Endothelial cell of umbilical vein (primary cell): ENCODE data around the gene ANKS1B. TPM values are rescaled to one million over a fixed set of nuclear protein-coding genes. Genes with fewer than 3 reads are reported as not detected.

ENCODE experiments used
- BruUV-seq: library from RNA; stranded (reverse); fragments of 400-500 nt; replicated peaks from 2 replicates; lab custom pipeline; 2021; lab: Mats Ljungman, UMichigan
- CTCF ChIA-PET: fragments of 300-600, 350-600 bp; sonication (Branson Sonifier 250); formaldehyde crosslinking; loops from one replicate; lab custom pipeline; 2021; ENCODE audit warnings: antibody characterized with exemption, inconsistent platforms; lab: Charles Lee
- POLR2A ChIA-PET: fragments of 300-600, 350-600 bp; sonication (Branson Sonifier 250); formaldehyde crosslinking; loops from one replicate; lab custom pipeline; 2021; ENCODE audit warnings: antibody characterized with exemption, inconsistent platforms; lab: Charles Lee
- DNase-seq: peaks from one replicate; pipeline ENCODE4 v3.0.0-alpha.2; 2011; ENCODE audit warnings: low read depth, low spot score
- FAIRE-seq: peaks from 2 replicates; lab custom pipeline; 2011; peaks lifted over from hg19 to GRCh38; lab: Jason Lieb, UNC
- H2AFZ ChIP-seq: 2 replicates; pipeline ENCODE4 v1.6.0; 2012; ENCODE audit warnings: low read depth, low read length, control low read depth, inconsistent platforms
- H3K27ac ChIP-seq: 2 replicates; pipeline ENCODE4 v1.5.1; 2011; ENCODE audit warnings: low read depth, mild to moderate bottlenecking, control low read depth, low read length, moderate library complexity; ENCODE audit not compliant: insufficient read depth
- H3K27me3 ChIP-seq, 2 experiments: 2 replicates each; pipeline versions ENCODE4 v1.6.0 to v1.6.1; 2011; ENCODE audit warnings: low read length in 2 of 2, mixed read lengths in 1 of 2; ENCODE audit not compliant: control insufficient read depth in 2 of 2, insufficient read depth in 2 of 2
- H3K36me3 ChIP-seq, 2 experiments: 2 replicates in 1 of 2; 3 replicates in 1 of 2; pipeline ENCODE4 v1.5.1; 2011; ENCODE audit warnings: low read length in 2 of 2, mild to moderate bottlenecking in 1 of 2, moderate library complexity in 1 of 2; ENCODE audit not compliant: control insufficient read depth in 2 of 2, insufficient read depth in 2 of 2; ENCODE audit errors: extremely low read depth in 1 of 2
- H3K4me1 ChIP-seq: 3 replicates; pipeline ENCODE4 v1.5.1; 2011; ENCODE audit warnings: mild to moderate bottlenecking, low read length; ENCODE audit not compliant: control insufficient read depth, insufficient read depth; ENCODE audit errors: extremely low read depth
- H3K4me2 ChIP-seq: 2 replicates; pipeline ENCODE4 v1.6.1; 2011; ENCODE audit warnings: low read length, control low read depth, mixed read lengths; ENCODE audit not compliant: insufficient read depth
- H3K4me3 ChIP-seq, 3 experiments: fragments of 200-600 bp in 1 of 3; sonication (generic), shearing (Covaris generic) in 1 of 3; replicated peaks in 1 of 3; 2 replicates each; pipeline ENCODE4 v1.5.1; 2011 to 2016; ENCODE audit warnings: control low read depth in 3 of 3, low read length in 3 of 3, mild to moderate bottlenecking in 2 of 3, inconsistent platforms in 1 of 3, low read depth in 1 of 3, moderate library complexity in 1 of 3; ENCODE audit not compliant: insufficient read depth in 1 of 3
- H3K79me2 ChIP-seq: 2 replicates; pipeline ENCODE4 v1.6.0; 2012; ENCODE audit warnings: low read length, inconsistent platforms; ENCODE audit not compliant: control insufficient read depth, insufficient read depth
- H3K9ac ChIP-seq: replicated peaks from 2 replicates; pipeline ENCODE3; 2011; ENCODE audit warnings: low read length, control low read depth; ENCODE audit not compliant: insufficient read depth; ENCODE audit errors: extremely low read depth
- H3K9me1 ChIP-seq: replicated peaks from 3 replicates; pipeline ENCODE4 v1.6.0; 2011; ENCODE audit warnings: mild to moderate bottlenecking, low read length; ENCODE audit not compliant: control insufficient read depth, insufficient read depth; ENCODE audit errors: extremely low read depth
- H3K9me3 ChIP-seq: replicated peaks from 2 replicates; pipeline ENCODE4 v1.5.1; 2012; ENCODE audit warnings: low read length, inconsistent platforms; ENCODE audit not compliant: control insufficient read depth, insufficient read depth
- H4K20me1 ChIP-seq: replicated peaks from 2 replicates; pipeline ENCODE3; 2011; ENCODE audit warnings: mild to moderate bottlenecking, low read length; ENCODE audit not compliant: control insufficient read depth, insufficient read depth; ENCODE audit errors: extremely low read depth
- EZH2 ChIP-seq: IDR thresholded peaks from 2 replicates; pipeline ENCODE4 v1.6.1; 2012; ENCODE audit warnings: borderline replicate concordance, low read depth, mild to moderate bottlenecking, moderate library complexity, low read length, inconsistent platforms; ENCODE audit not compliant: severe bottlenecking
- FOS ChIP-seq: IDR thresholded peaks from 2 replicates; pipeline ENCODE4 v1.6.1; 2011; ENCODE audit warnings: mild to moderate bottlenecking, low read length, moderate library complexity, borderline replicate concordance; ENCODE audit not compliant: insufficient read depth
- GATA2 ChIP-seq: IDR thresholded peaks from 2 replicates; pipeline ENCODE4 v1.7.0; 2011; ENCODE audit warnings: low read depth, mild to moderate bottlenecking, moderate library complexity, mixed read lengths, low read length; ENCODE audit not compliant: insufficient read length, insufficient read depth
- JUN ChIP-seq: IDR thresholded peaks from 2 replicates; pipeline ENCODE4 v1.6.1; 2011; ENCODE audit warnings: borderline replicate concordance, low read depth; ENCODE audit not compliant: insufficient read length, insufficient read depth
- MYC ChIP-seq: IDR thresholded peaks from one replicate; pipeline ENCODE4 v1.6.1; 2011; ENCODE audit warnings: mild to moderate bottlenecking, low read depth, low read length
- POLR2A ChIP-seq: IDR thresholded peaks from 2 replicates; pipeline ENCODE4 v1.6.1; 2012; ENCODE audit warnings: low read depth, mild to moderate bottlenecking, control low read depth, low read length
- POLR2AphosphoS5 ChIP-seq: IDR thresholded peaks from 2 replicates; pipeline ENCODE4 v1.6.1; 2012; ENCODE audit warnings: low read depth, mild to moderate bottlenecking, control low read depth, low read length, moderate library complexity; ENCODE audit not compliant: insufficient read depth
- dilution Hi-C: fragments of 300-500 bp; cut with MboI; formaldehyde crosslinking; loops from one replicate; pipeline ENCODE4 v1.15.0; 2019; ENCODE audit warnings: low sequenced_read_pairs; ENCODE audit not compliant: extremely low pct_ligation_motif_present
- intact Hi-C: fragments of 100-400 bp; cut with micrococcal nuclease; formaldehyde crosslinking; loops from one replicate; pipeline ENCODE4 v1.10.0; 2022
- polyA plus RNA-seq, 4 experiments: library from polyadenylated mRNA; depleted of rRNA in 3 of 4; stranded (reverse) in 3 of 4; unstranded in 1 of 4; fragments of >200 nt; gene quantifications; 2 replicates each; pipeline versions ENCODE4 v1.2.1 to v1.2.3, GENCODE V29; 2011 to 2012; ENCODE audit warnings: missing spikeins in 1 of 4
- total RNA-seq: library from RNA; stranded (reverse); gene quantifications from 2 replicates; pipeline ENCODE4 v1.2.3, GENCODE V29; 2021
- TF ChIP-seq, protein P1 (sequence below), 2 donors: IDR thresholded peaks; 1 replicate in 1 of 2; 2 replicates in 1 of 2; pipeline ENCODE4 v1.5.1; 2011; ENCODE audit warnings: low read length in 2 of 2, mild to moderate bottlenecking in 2 of 2, moderate library complexity in 2 of 2, control low read depth in 1 of 2, inconsistent platforms in 1 of 2, low read depth in 1 of 2; ENCODE audit not compliant: insufficient read depth in 1 of 2; ENCODE audit errors: extremely low read depth in 1 of 2
- TF ChIP-seq, protein P2 (sequence below): IDR thresholded peaks from 2 replicates; pipeline ENCODE4 v1.6.1; 2011; ENCODE audit not compliant: insufficient read depth, insufficient read length

The ANKS1B gene
- total and polyA plus RNA-seq, 2 donors (not counting 3 experiments of a cell fraction or from before 2014, with no cell fraction given) = 0.15 to 0.38 TPM

DNA sequence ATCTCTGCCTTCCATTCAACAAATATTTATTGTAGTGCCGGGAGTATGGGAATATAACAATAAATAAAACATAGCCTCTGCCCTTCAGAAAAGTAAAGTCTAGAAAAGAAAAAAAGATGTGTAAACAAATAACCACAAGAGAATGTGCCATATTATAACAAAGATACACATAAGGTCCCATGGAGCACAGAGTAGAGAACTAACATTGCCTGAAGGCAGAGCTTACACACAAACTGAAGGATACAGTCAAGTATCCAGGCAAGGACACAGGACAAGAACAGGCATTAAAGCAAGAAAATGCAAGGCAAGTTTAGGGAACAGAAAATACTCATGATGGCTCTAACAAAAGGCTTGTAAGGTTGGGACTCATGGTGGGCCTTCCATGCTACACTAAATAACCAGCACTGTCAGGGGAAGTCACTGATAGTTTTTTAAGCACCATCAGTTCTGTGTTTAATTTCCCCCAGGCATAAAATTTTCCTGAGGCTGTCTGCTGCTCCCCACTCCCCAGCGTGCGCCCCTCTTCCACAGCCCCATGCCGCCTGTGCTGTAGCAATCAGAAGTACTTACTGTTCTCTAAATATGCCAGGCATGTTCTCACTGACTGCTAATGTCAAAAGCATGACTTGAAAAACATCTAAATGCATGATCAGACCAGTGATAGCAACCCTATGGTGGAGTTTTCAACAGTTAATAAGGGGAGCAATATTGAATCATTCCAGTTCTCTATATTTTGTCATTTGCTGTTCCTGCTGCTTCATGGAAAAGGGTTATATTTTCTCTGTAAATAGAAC is 77.8 kb downstream of the ANKS1B start:
- dilution Hi-C loops (no loop called here), intact Hi-C loops (no loop called here)
- BruUV-seq = no TSS peak
- no peaks in the 10 kb centered on the region for H4K20me1 ChIP-seq
- no peaks in the 10 kb centered on the region for H3K9me1 ChIP-seq
- ChIA-PET CTCF (no interaction called here), POLR2A (no interaction called here)
- H3K9ac ChIP-seq = no peak overlapping the region
- no peak for FAIRE-seq
- no peaks in the 10 kb centered on the region for H3K36me3 ChIP-seq
- TF ChIP-seq MYC = no peak
- no peak for TF ChIP-seq FOS
- TF ChIP-seq, protein P1, sequence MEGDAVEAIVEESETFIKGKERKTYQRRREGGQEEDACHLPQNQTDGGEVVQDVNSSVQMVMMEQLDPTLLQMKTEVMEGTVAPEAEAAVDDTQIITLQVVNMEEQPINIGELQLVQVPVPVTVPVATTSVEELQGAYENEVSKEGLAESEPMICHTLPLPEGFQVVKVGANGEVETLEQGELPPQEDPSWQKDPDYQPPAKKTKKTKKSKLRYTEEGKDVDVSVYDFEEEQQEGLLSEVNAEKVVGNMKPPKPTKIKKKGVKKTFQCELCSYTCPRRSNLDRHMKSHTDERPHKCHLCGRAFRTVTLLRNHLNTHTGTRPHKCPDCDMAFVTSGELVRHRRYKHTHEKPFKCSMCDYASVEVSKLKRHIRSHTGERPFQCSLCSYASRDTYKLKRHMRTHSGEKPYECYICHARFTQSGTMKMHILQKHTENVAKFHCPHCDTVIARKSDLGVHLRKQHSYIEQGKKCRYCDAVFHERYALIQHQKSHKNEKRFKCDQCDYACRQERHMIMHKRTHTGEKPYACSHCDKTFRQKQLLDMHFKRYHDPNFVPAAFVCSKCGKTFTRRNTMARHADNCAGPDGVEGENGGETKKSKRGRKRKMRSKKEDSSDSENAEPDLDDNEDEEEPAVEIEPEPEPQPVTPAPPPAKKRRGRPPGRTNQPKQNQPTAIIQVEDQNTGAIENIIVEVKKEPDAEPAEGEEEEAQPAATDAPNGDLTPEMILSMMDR (IDR thresholded peaks at IDR 0.05; ENCODE audit: extremely low read depth in 1 of 2, insufficient read depth in 1 of 2, low read depth in 1 of 2, low read length in 2 of 2) = no peak
- no peak for TF ChIP-seq JUN
- TF ChIP-seq EZH2 = no peak
- TF ChIP-seq, protein P2, sequence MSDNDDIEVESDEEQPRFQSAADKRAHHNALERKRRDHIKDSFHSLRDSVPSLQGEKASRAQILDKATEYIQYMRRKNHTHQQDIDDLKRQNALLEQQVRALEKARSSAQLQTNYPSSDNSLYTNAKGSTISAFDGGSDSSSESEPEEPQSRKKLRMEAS = no peak
- no peak for TF ChIP-seq POLR2AphosphoS5
- no peak for TF ChIP-seq GATA2
- no peak for TF ChIP-seq POLR2A
- no peak overlapping the region for H3K4me2 ChIP-seq
- H3K9me3 ChIP-seq = no peaks in the 10 kb centered on the region
- H3K27ac ChIP-seq = no peak overlapping the region
- H3K4me3 ChIP-seq = no peak overlapping the region
- H3K79me2 ChIP-seq = no peaks in the 10 kb centered on the region
- H2AFZ ChIP-seq = no peak overlapping the region
- DNase-seq = no peak
- no peaks in the 10 kb centered on the region for H3K27me3 ChIP-seq
- no peaks in the 10 kb centered on the region for H3K4me1 ChIP-seq
